HepG2 (cell line): ENCODE measurements around the gene RDH14. TPM values are rescaled to one million over a fixed set of nuclear protein-coding genes. Genes with fewer than 3 reads are reported as not detected.

Experiments
- ATF5 ChIP-seq: sonication (generic); formaldehyde crosslinking; IDR thresholded peaks from 2 replicates; pipeline ENCODE4 v1.4.0; 2020; ENCODE audit warnings: mild to moderate bottlenecking, low read depth, missing genetic modification reagents
- CENPBD1 ChIP-seq: sonication (generic); formaldehyde crosslinking; IDR thresholded peaks from 2 replicates; pipeline ENCODE4 v1.8.0; 2022; ENCODE audit warnings: missing genetic modification reagents, low read depth, mild to moderate bottlenecking, borderline replicate concordance
- FOSL1 ChIP-seq: sonication (generic); formaldehyde crosslinking; IDR thresholded peaks from 2 replicates; pipeline ENCODE4 v1.9.0; 2021; ENCODE audit warnings: missing genetic modification reagents, borderline replicate concordance
- GATA4 ChIP-seq: sonication (generic); IDR thresholded peaks from 2 replicates; pipeline ENCODE4 v1.6.1; 2016; ENCODE audit warnings: antibody characterized with exemption, low read depth, borderline replicate concordance
- GPN1 ChIP-seq: sonication (generic); formaldehyde crosslinking; IDR thresholded peaks from 2 replicates; pipeline ENCODE4 v1.5.1; 2020; ENCODE audit warnings: missing genetic modification reagents, borderline replicate concordance
- HOXD1 ChIP-seq: sonication (generic); formaldehyde crosslinking; IDR thresholded peaks from 2 replicates; pipeline ENCODE4 v1.5.0; 2020; ENCODE audit warnings: missing genetic modification reagents
- JDP2 ChIP-seq: sonication (generic); formaldehyde crosslinking; IDR thresholded peaks from 2 replicates; pipeline ENCODE4 v1.8.1; 2022; ENCODE audit warnings: missing genetic modification reagents, borderline replicate concordance
- MBNL3 ChIP-seq: fragments of 250-450 bp; sonication (Bioruptor Pico); conservative IDR thresholded peaks from 2 replicates; pipeline ENCODE4 v1.8.0; 2022; ENCODE audit warnings: mild to moderate bottlenecking, inconsistent platforms
- MEF2D ChIP-seq: sonication (generic); formaldehyde crosslinking; IDR thresholded peaks from 2 replicates; pipeline ENCODE4 v1.5.1; 2020; ENCODE audit warnings: mild to moderate bottlenecking, missing genetic modification reagents
- MXD4 ChIP-seq: IDR thresholded peaks from 2 replicates; pipeline ENCODE4 v1.6.1; 2016; ENCODE audit warnings: mild to moderate bottlenecking, missing biosample characterization, missing genetic modification reagents
- POLR2A ChIP-seq, 2 experiments: IDR thresholded peaks; 2 replicates each; pipeline ENCODE4 v1.6.1; 2011; ENCODE audit warnings: low read depth in 2 of 2, low read length in 2 of 2, mild to moderate bottlenecking in 1 of 2, moderate library complexity in 1 of 2; ENCODE audit not compliant: insufficient read depth in 1 of 2
- SPEN ChIP-seq: sonication (generic); formaldehyde crosslinking; IDR thresholded peaks from 2 replicates; pipeline ENCODE4 v1.5.1; 2020; ENCODE audit warnings: low read depth, mild to moderate bottlenecking, missing genetic modification reagents
- SRSF1 ChIP-seq: fragments of 200-400 bp; formaldehyde crosslinking; optimal IDR thresholded peaks from 2 replicates; pipeline ENCODE3; 2017; ENCODE audit warnings: mild to moderate bottlenecking, low read depth, low read length, moderate library complexity
- TCF7L2 ChIP-seq: IDR thresholded peaks from 2 replicates; pipeline ENCODE4 v1.6.1; 2011; ENCODE audit warnings: mild to moderate bottlenecking, low read depth, low read length, moderate library complexity
- ZBTB20 ChIP-seq: sonication (generic); formaldehyde crosslinking; IDR thresholded peaks from 2 replicates; pipeline ENCODE4 v1.8.1; 2023; ENCODE audit warnings: missing genetic modification reagents, low read depth, mild to moderate bottlenecking, borderline replicate concordance
- ZBTB44 ChIP-seq: sonication (generic); formaldehyde crosslinking; IDR thresholded peaks from 2 replicates; pipeline ENCODE4 v1.4.0; 2020; ENCODE audit warnings: missing genetic modification reagents
- ZFP91 ChIP-seq: sonication (generic); formaldehyde crosslinking; IDR thresholded peaks from 2 replicates; pipeline ENCODE4 v1.9.0; 2022; ENCODE audit warnings: missing genetic modification reagents, mild to moderate bottlenecking, borderline replicate concordance
- ZMYM3 ChIP-seq: sonication (generic); formaldehyde crosslinking; IDR thresholded peaks from 2 replicates; pipeline ENCODE4 v1.5.1; 2020; ENCODE audit warnings: mild to moderate bottlenecking, missing genetic modification reagents
- ZNF230 ChIP-seq: sonication (generic); formaldehyde crosslinking; IDR thresholded peaks from 2 replicates; pipeline ENCODE4 v1.4.0; 2020; ENCODE audit warnings: mild to moderate bottlenecking, missing genetic modification reagents
- ZNF333 ChIP-seq: sonication (generic); formaldehyde crosslinking; IDR thresholded peaks from 2 replicates; pipeline ENCODE4 v1.4.0; 2020; ENCODE audit warnings: mild to moderate bottlenecking, missing genetic modification reagents, borderline replicate concordance
- ZNF691 ChIP-seq: sonication (generic); formaldehyde crosslinking; IDR thresholded peaks from 2 replicates; pipeline ENCODE4 v1.4.0; 2020; ENCODE audit warnings: missing genetic modification reagents, low read depth, mild to moderate bottlenecking, borderline replicate concordance
- ZNF761 ChIP-seq: sonication (generic); formaldehyde crosslinking; conservative IDR thresholded peaks from 2 replicates; pipeline ENCODE4 v1.4.0; 2020; ENCODE audit warnings: mild to moderate bottlenecking, missing genetic modification reagents
- polyA plus RNA-seq, 8 experiments: library from polyadenylated mRNA; depleted of rRNA in 3 of 8; stranded (reverse) in 7 of 8; unstranded in 1 of 8; fragments of >200 nt; fragmentation: Illumina TruSeq in 4 of 8; extraction: Trizol in 4 of 8; gene quantifications; 2 replicates each; pipeline versions ENCODE4 v1.2.1 to v1.2.3, GENCODE V29; 2011 to 2016; ENCODE audit warnings: low read depth in 4 of 8, missing spikeins in 1 of 8, mixed read lengths in 1 of 8; ENCODE audit not compliant: insufficient read depth in 1 of 8
- total RNA-seq, 5 experiments: library from RNA; depleted of rRNA; stranded (reverse); fragments of >200 nt; fragmentation: Illumina TruSeq; extraction: Trizol; gene quantifications; 2 replicates each; pipeline ENCODE4 v1.2.3, GENCODE V29; 2016; ENCODE audit warnings: low read depth in 1 of 5

Gene RDH14
- total and polyA plus RNA-seq, 2 of the 13 experiments (the other 11 are each of a cell fraction or from before 2014, with no cell fraction given) = 27.4 to 39.9 TPM

GRCh38 chr2:18560031-18560796 is at the start of gene RDH14 (continued):
- TF ChIP-seq SRSF1 (no peak), HOXD1 (peak; percentile 38; the same call in 1 of the 2 replicates), FOSL1 (CRISPR knock-in tag) (no peak), MBNL3 (CRISPR knock-in tag) (no peak), MXD4 (peak; percentile 85; the same call in 1 of the 2 replicates), ZBTB44 (CRISPR knock-in tag) (no peak; the same call in 1 of the 2 replicates), ZNF333 (CRISPR knock-in tag) (peak; percentile 95), ZBTB20 (CRISPR knock-in tag) (peak; percentile 83), TCF7L2 (no peak), ZNF761 (CRISPR knock-in tag) (peak; percentile 84), GPN1 (CRISPR knock-in tag) (no peak; the same call in 1 of the 2 replicates), CENPBD1 (CRISPR knock-in tag) (no peak), ZNF691 (CRISPR knock-in tag) (peak; percentile 56), ZFP91 (CRISPR knock-in tag) (peak; percentile 93), ZMYM3 (no peak), GATA4 (no peak), POLR2A (IDR thresholded peaks at IDR 0.05; ENCODE audit: insufficient read depth in 1 of 2, low read depth in 2 of 2, low read length in 2 of 2) (peak; percentile 70 to 74; a peak in 3 of 4 replicates), MEF2D (CRISPR knock-in tag) (peak; percentile 8), SPEN (CRISPR knock-in tag) (peak; percentile 98), ZNF230 (CRISPR knock-in tag) (peak; percentile 91), JDP2 (no peak), ATF5 (CRISPR knock-in tag) (0 out of 2 replicates have a peak, but pooled peaks have one; percentile 68)
